A549 (cell line): ENCODE measurements around the gene BRMS1. TPM values are rescaled to one million over a fixed set of nuclear protein-coding genes. Genes with fewer than 3 reads are reported as not detected.

ENCODE experiments used
- ATAC-seq, 2 experiments: fragments of 200-7000 bp in 1 of 2; fragments of >200 bp in 1 of 2; cut with Nextera tagmentation in 1 of 2; cut with Tn5 transposase in 1 of 2; 3 replicates each; pipeline versions ENCODE4 v1.8.0 to v1.9.1; 2018 to 2020; ENCODE audit warnings: mild to moderate bottlenecking in 1 of 2, moderate library complexity in 1 of 2
- CTCF ChIA-PET: fragments of 300-600 bp; sonication (Branson Sonifier 250); formaldehyde crosslinking; extraction: SDS; loops from one replicate; lab custom pipeline; 2021; ENCODE audit warnings: antibody characterized with exemption, inconsistent platforms; lab: Yijun Ruan, JAX
- POLR2A ChIA-PET: fragments of 350-600 bp; formaldehyde crosslinking; extraction: SDS; loops from one replicate; lab custom pipeline; 2021; ENCODE audit warnings: antibody characterized with exemption, inconsistent platforms; lab: Yijun Ruan, JAX
- DNase-seq, 2 experiments: peaks; one replicate each; pipeline versions ENCODE4 v3.0.0 to v3.0.0-alpha.2; 2011 to 2016; ENCODE audit warnings: low read depth in 1 of 2, low spot score in 1 of 2
- FAIRE-seq: peaks from 2 replicates; lab custom pipeline; 2011; peaks lifted over from hg19 to GRCh38; lab: Jason Lieb, UNC
- H3K27ac ChIP-seq, 2 experiments: fragments of >200 bp; sonication (Bioruptor Twin); formaldehyde crosslinking; 3 replicates each; pipeline ENCODE4 v1.5.1; 2016 to 2017
- H3K4me1 ChIP-seq: fragments of >200 bp; sonication (Bioruptor Twin); formaldehyde crosslinking; 3 replicates; pipeline ENCODE4 v1.6.1; 2016
- H3K4me2 ChIP-seq: fragments of >200 bp; sonication (Bioruptor Twin); formaldehyde crosslinking; 3 replicates; pipeline ENCODE4 v1.6.1; 2016
- H3K4me3 ChIP-seq: fragments of >200 bp; sonication (Bioruptor Twin); formaldehyde crosslinking; 3 replicates; pipeline ENCODE4 v1.5.1; 2016
- H3K9me3 ChIP-seq: fragments of >200 bp; sonication (Bioruptor Twin); formaldehyde crosslinking; 3 replicates; pipeline ENCODE4 v1.6.1; 2016
- BCL3 ChIP-seq: fragments of >200 bp; sonication (Bioruptor Twin); formaldehyde crosslinking; IDR thresholded peaks from 3 replicates; pipeline ENCODE4 v1.6.1; 2016
- CBX8 ChIP-seq: fragments of 200-600 bp; sonication (generic); IDR thresholded peaks from 2 replicates; pipeline ENCODE4 v1.6.1; 2016
- CEBPB ChIP-seq, 2 experiments: fragments of >200 bp in 1 of 2; sonication (Bioruptor Twin) in 1 of 2; formaldehyde crosslinking in 1 of 2; IDR thresholded peaks; 2 replicates each; pipeline ENCODE4 v1.6.1; 2012 to 2016
- CHD4 ChIP-seq: fragments of 200-600 bp; sonication (generic); IDR thresholded peaks from 2 replicates; pipeline ENCODE4 v1.6.1; 2016; ENCODE audit warnings: antibody characterized with exemption, mild to moderate bottlenecking, borderline replicate concordance
- EHF ChIP-seq: fragments of 250-450 bp; sonication (Bioruptor Pico); IDR thresholded peaks from 2 replicates; pipeline ENCODE4 v1.5.0; 2020; ENCODE audit warnings: mild to moderate bottlenecking
- FOXS1 ChIP-seq: fragments of 250-450 bp; sonication (Bioruptor Pico); IDR thresholded peaks from 2 replicates; pipeline ENCODE4 v1.5.0; 2020; ENCODE audit warnings: mild to moderate bottlenecking, moderate library complexity
- GATA3 ChIP-seq: IDR thresholded peaks from 2 replicates; pipeline ENCODE4 v1.6.1; 2012; ENCODE audit warnings: borderline replicate concordance
- HDAC2 ChIP-seq: fragments of 200-600 bp; sonication (generic); IDR thresholded peaks from 2 replicates; pipeline ENCODE4 v1.6.1; 2016
- HES2 ChIP-seq: fragments of >200 bp; sonication (Bioruptor Twin); formaldehyde crosslinking; IDR thresholded peaks from 2 replicates; pipeline ENCODE4 v1.6.1; 2016
- HEYL ChIP-seq: fragments of 250-450 bp; sonication (Bioruptor Pico); IDR thresholded peaks from 2 replicates; pipeline ENCODE4 v1.8.0; 2021; ENCODE audit warnings: mild to moderate bottlenecking, moderate library complexity
- HOXA7 ChIP-seq: fragments of 250-450 bp; sonication (Bioruptor Pico); IDR thresholded peaks from 2 replicates; pipeline ENCODE4 v1.5.0; 2020; ENCODE audit warnings: mild to moderate bottlenecking, moderate library complexity
- JUNB ChIP-seq: fragments of >200 bp; sonication (Bioruptor Twin); formaldehyde crosslinking; IDR thresholded peaks from 2 replicates; pipeline ENCODE4 v1.6.1; 2016
- KDM1A ChIP-seq: fragments of 200-600 bp; sonication (generic); IDR thresholded peaks from 2 replicates; pipeline ENCODE4 v1.6.1; 2016; ENCODE audit warnings: low read depth, mild to moderate bottlenecking
- MAFK ChIP-seq: fragments of 450-650 bp; IDR thresholded peaks from 2 replicates; pipeline ENCODE4 v1.6.1; 2014; ENCODE audit not compliant: partially characterized antibody
- MAX ChIP-seq: IDR thresholded peaks from 2 replicates; pipeline ENCODE4 v1.6.1; 2012
- MAZ ChIP-seq: fragments of 150-350 bp; IDR thresholded peaks from 2 replicates; pipeline ENCODE4 v1.6.1; 2014; ENCODE audit warnings: antibody characterized with exemption, low read depth, low read length, borderline replicate concordance
- NR3C1 ChIP-seq: fragments of >200 bp; sonication (Bioruptor Twin); formaldehyde crosslinking; IDR thresholded peaks from 3 replicates; pipeline ENCODE4 v1.6.1; 2017
- POLR2A ChIP-seq: IDR thresholded peaks from 2 replicates; pipeline ENCODE4 v1.6.1; 2012; ENCODE audit warnings: mild to moderate bottlenecking, low read length
- RAD21 ChIP-seq, 2 experiments: fragments of >200 bp in 1 of 2; sonication (Bioruptor Twin) in 1 of 2; formaldehyde crosslinking in 1 of 2; IDR thresholded peaks in 1 of 2; conservative IDR thresholded peaks in 1 of 2; 2 replicates in 1 of 2; 3 replicates in 1 of 2; pipeline ENCODE4 v1.6.1; 2012 to 2018; ENCODE audit warnings: inconsistent platforms in 1 of 2
- RCOR1 ChIP-seq: fragments of 150-350 bp; IDR thresholded peaks from 2 replicates; pipeline ENCODE4 v1.6.1; 2014; ENCODE audit warnings: antibody characterized with exemption, low read length, low read depth
- RFX5 ChIP-seq: fragments of 450-650 bp; IDR thresholded peaks from 2 replicates; pipeline ENCODE4 v1.7.1; 2014; ENCODE audit warnings: antibody characterized with exemption, mild to moderate bottlenecking, moderate library complexity
- SMC3 ChIP-seq: fragments of >200 bp; sonication (Bioruptor Twin); formaldehyde crosslinking; IDR thresholded peaks from 3 replicates; pipeline ENCODE4 v1.6.1; 2018; ENCODE audit warnings: inconsistent platforms
- TP53 ChIP-seq: fragments of 250-450 bp; sonication (Bioruptor Pico); IDR thresholded peaks from 2 replicates; pipeline ENCODE4 v1.5.0; 2021; ENCODE audit warnings: mild to moderate bottlenecking, moderate library complexity
- ZFP36 ChIP-seq: fragments of 450-650 bp; IDR thresholded peaks from 2 replicates; pipeline ENCODE4 v1.6.1; 2014; ENCODE audit warnings: borderline replicate concordance; ENCODE audit not compliant: partially characterized antibody
- ZNF302 ChIP-seq: fragments of 250-450 bp; sonication (Bioruptor Pico); IDR thresholded peaks from 2 replicates; pipeline ENCODE4 v1.9.0; 2021; ENCODE audit warnings: inconsistent platforms, mild to moderate bottlenecking, moderate library complexity
- ZSCAN20 ChIP-seq: fragments of 250-450 bp; sonication (Bioruptor Pico); IDR thresholded peaks from 2 replicates; pipeline ENCODE4 v1.8.0; 2022; ENCODE audit warnings: mild to moderate bottlenecking, moderate library complexity
- WGBS: methylation state at CpG from one replicate; pipeline ENCODE4 v1.1.6; 2017; ENCODE audit errors: missing lambda C conversion rate; 5-methylcytosine and 5-hydroxymethylcytosine counted together
- polyA plus RNA-seq, 4 experiments: library from polyadenylated mRNA; depleted of rRNA in 3 of 4; stranded (reverse); fragments of >200 nt; fragmentation: RNase III in 1 of 4; extraction: RNeasy Plus Mini Kit Qiagen cat#74134 plus additional on column Dnase treatment in 1 of 4; gene quantifications; 2 replicates in 3 of 4; 3 replicates in 1 of 4; pipeline ENCODE4 v1.2.3, GENCODE V29; 2011 to 2017

Gene BRMS1
- polyA plus RNA-seq, 2 of the 4 experiments (the other 2 are of a cell fraction), result 56.2 to 90.8 TPM

GRCh38 chr11:66363187-66363601, 18.3 kb upstream of the BRMS1 start:
- no peak for TF ChIP-seq NR3C1
- no peak for TF ChIP-seq TP53 (CRISPR knock-in tag)
- TF ChIP-seq HES2, result no peak
- no peak for TF ChIP-seq RAD21 (conservative IDR thresholded peaks at IDR 0.05 in 1 of 2, IDR thresholded peaks at IDR 0.05 in 1 of 2)
- TF ChIP-seq RFX5, result no peak
- no peak for TF ChIP-seq JUNB
- TF ChIP-seq CEBPB (IDR thresholded peaks at IDR 0.05), result no peak
- no peak for TF ChIP-seq ZSCAN20
- TF ChIP-seq HEYL (CRISPR knock-in tag), result no peak
- DNase-seq, result no peak
- 91% methylated on average over 13 of the region's 14 CpGs for WGBS
- H3K4me3 ChIP-seq, result no peak overlapping the region
- CTCF ChIA-PET, result interaction anchor here (0.5 to 4.3 kb wide), 31 partner anchors 7 to 470 kb away, joined by 3 to 19 read pairs (median 4); partner anchors contain the start of genes B4GAT1, BRMS1, RIN1 and SLC29A2
- H3K4me2 ChIP-seq, result no peak overlapping the region
- no peak for FAIRE-seq
- POLR2A ChIA-PET, result no interaction called here
- no peak for ATAC-seq
- no peaks in the 10 kb centered on the region for H3K9me3 ChIP-seq
- no peak overlapping the region for H3K27ac ChIP-seq
- H3K4me1 ChIP-seq, result no peaks in the 10 kb centered on the region

- no peak for DNase-seq
- no peak for ATAC-seq
- no peak overlapping the region for H3K4me2 ChIP-seq
- POLR2A ChIA-PET, result interaction anchor here (0.5 kb wide), 1 partner anchor 14 kb away, joined by 7 read pairs; no protein-coding TSS in a partner anchor
- no peaks in the 10 kb centered on the region for H3K4me1 ChIP-seq
- 86% methylated on average over 9 of the region's 9 CpGs for WGBS
- FAIRE-seq, result no peak
- H3K4me3 ChIP-seq, result no peak overlapping the region
- H3K27ac ChIP-seq, result no peak overlapping the region
- H3K9me3 ChIP-seq, result no peaks in the 10 kb centered on the region
- TF ChIP-seq CHD4 (no peak), CEBPB (IDR thresholded peaks at IDR 0.05) (no peak), KDM1A (peak; percentile 71; the same call in 1 of the 2 replicates), HDAC2 (peak; percentile 50; the same call in 1 of the 2 replicates)
- TF ChIP-seq, all 56 proteins: peak for 2
- CTCF ChIA-PET, result interaction anchor here (0.6 to 4.3 kb wide), 21 partner anchors 9 to 471 kb away, joined by 3 to 19 read pairs (median 5); partner anchors contain the start of genes B4GAT1, BRMS1, RIN1 and SLC29A2
Observed at GRCh38 chr11:66362481-66363147, 17.7 kb upstream of the BRMS1 start.

- POLR2A ChIA-PET, result no interaction called here
Observed at GRCh38 chr11:66361502-66361941, 16.6 kb upstream of the BRMS1 start.

GRCh38 chr11:66360406-66361073, 15.6 kb upstream of the BRMS1 start:
- Histone ChIP-seq H3K27ac (no peak overlapping the region), H3K4me1 (no peaks in the 10 kb centered on the region), H3K9me3 (no peaks in the 10 kb centered on the region)
- DNase-seq, result no peak
- CTCF ChIA-PET, result interaction anchor here (0.6 to 2.1 kb wide), 5 partner anchors 11 to 49 kb away, joined by 3 to 10 read pairs (median 3); no protein-coding TSS in a partner anchor
- TF ChIP-seq CEBPB (IDR thresholded peaks at IDR 0.05), result no peak
- no peak for TF ChIP-seq RCOR1
- TF ChIP-seq EHF, result no peak
- TF ChIP-seq MAX, result no peak
- no peak for TF ChIP-seq BCL3
- no peak for TF ChIP-seq ZFP36
- TF ChIP-seq ZNF302 (CRISPR knock-in tag), result no peak
- no peak for TF ChIP-seq FOXS1 (CRISPR knock-in tag)
- TF ChIP-seq MAFK, result no peak
- TF ChIP-seq MAZ, result no peak
- no peak for TF ChIP-seq RFX5
- TF ChIP-seq HEYL (CRISPR knock-in tag), result no peak
- TF ChIP-seq HES2, result no peak
- no peak for TF ChIP-seq CBX8
- TF ChIP-seq SMC3, result no peak
- no peak for TF ChIP-seq JUNB
- TF ChIP-seq HOXA7 (CRISPR knock-in tag), result no peak
- TF ChIP-seq POLR2A, result no peak
- TF ChIP-seq, all 56 proteins: peak for 0
- ATAC-seq (no peak), FAIRE-seq (no peak)
- Histone ChIP-seq H3K4me3 (no peak overlapping the region), H3K4me2 (no peak overlapping the region)
- 95% methylated on average over 15 of the region's 15 CpGs for WGBS
- POLR2A ChIA-PET, result no interaction called here

More at GRCh38 chr11:66361502-66361941, 16.6 kb upstream of the BRMS1 start:
- Histone ChIP-seq H3K27ac (no peak overlapping the region), H3K9me3 (no peaks in the 10 kb centered on the region), H3K4me3 (no peak overlapping the region), H3K4me1 (no peaks in the 10 kb centered on the region), H3K4me2 (no peak overlapping the region)
- no peak for ATAC-seq
- TF ChIP-seq GATA3, result no peak
- DNase-seq, result no peak
- 76% methylated on average over 6 of the region's 6 CpGs for WGBS
- CTCF ChIA-PET, result interaction anchor here (0.9 to 4.3 kb wide), 9 partner anchors 10 to 472 kb away, joined by 4 to 19 read pairs (median 7); partner anchors contain the start of gene RIN1
- no peak for FAIRE-seq
